Brain microvascular endothelial cell (primary cell): Measurements from ENCODE around the gene CDK2AP2.
"Not testable (repeated sequence)": the region's sequence is repeated elsewhere in the genome, so short reads cannot be mapped to it uniquely, and the experiment has no call there.

Experiments used
- DNase-seq: peaks from one replicate; pipeline ENCODE4 v3.0.0-alpha.2; 2020
- H3K27ac ChIP-seq: fragments of 250-450 bp; sonication (Bioruptor Pico); 2 replicates; pipeline ENCODE4 v1.5.1; 2020; ENCODE audit warnings: mild to moderate bottlenecking, moderate library complexity
- H3K27me3 ChIP-seq: fragments of 250-450 bp; sonication (Bioruptor Pico); replicated peaks from 2 replicates; pipeline ENCODE4 v1.5.1; 2020; ENCODE audit warnings: mild to moderate bottlenecking
- H3K36me3 ChIP-seq: fragments of 250-450 bp; sonication (Bioruptor Pico); replicated peaks from 2 replicates; pipeline ENCODE4 v1.5.1; 2020; ENCODE audit warnings: mild to moderate bottlenecking
- H3K4me3 ChIP-seq: 2 replicates; pipeline ENCODE4 v1.5.1; 2011; ENCODE audit warnings: low read depth, mild to moderate bottlenecking, control low read depth, low read length, moderate library complexity
- CTCF ChIP-seq: IDR thresholded peaks from 2 replicates; pipeline ENCODE4 v1.5.1; 2011; ENCODE audit warnings: low read depth, mild to moderate bottlenecking, moderate library complexity, low read length, control low read depth, inconsistent platforms; ENCODE audit errors: missing control alignments
- in situ Hi-C: cut with HindIII; loops from 2 replicates; pipeline ENCODE4 v1.10.0; 2017; ENCODE audit warnings: low sequenced_read_pairs, low pct_ligation_motif_present

The CDK2AP2 gene

GRCh38 chr11:67483831-67484665 is 23.9 kb downstream of the CDK2AP2 start:
- no peaks in the 10 kb centered on the region for H3K27me3 ChIP-seq
- in situ Hi-C loops, result no loop called here
- no peak overlapping the region for H3K4me3 ChIP-seq
- H3K36me3 ChIP-seq, result peaks cover 2% of the 10 kb centered on the region
- no peak for TF ChIP-seq CTCF
- H3K27ac ChIP-seq, result no peak overlapping the region
- no peak for DNase-seq

- DNase-seq, result peak; percentile 97
- H3K27me3 ChIP-seq, result no peaks in the 10 kb centered on the region
- H3K4me3 ChIP-seq, result peak within 1 kb of the TSS; percentile 53
- TF ChIP-seq CTCF, result peak; percentile 24
- H3K36me3 ChIP-seq, result peaks cover 2% of the 10 kb centered on the region
- in situ Hi-C loops, result no loop called here
- peak within 1 kb of the TSS; percentile 57 for H3K27ac ChIP-seq
Observed at GRCh38 chr11:67482827-67483798, 24.8 kb downstream of the CDK2AP2 start, which contains the start of gene AIP. Gene AIP, plus strand, starts transcription at chr11:67483026. Its CDS starts 133 bp downstream, at chr11:67483159.

GRCh38 chr11:67482275-67482826 is 25.6 kb downstream of the CDK2AP2 start:
- no peaks in the 10 kb centered on the region for H3K27me3 ChIP-seq
- peak overlapping the region; percentile 57 for H3K27ac ChIP-seq
- H3K4me3 ChIP-seq, result peak overlapping the region; percentile 53
- DNase-seq, result no peak
- in situ Hi-C loops, result no loop called here
- TF ChIP-seq CTCF, result no peak
- no peaks in the 10 kb centered on the region for H3K36me3 ChIP-seq

- H3K4me3 ChIP-seq, result not testable (repeated sequence)
Observed at GRCh38 chr11:67477344-67478050, 30.5 kb downstream of the CDK2AP2 start.

GRCh38 chr11:67476692-67477091 is 31.3 kb downstream of the CDK2AP2 start:
- H3K4me3 ChIP-seq, H3K36me3 ChIP-seq, in situ Hi-C loops, H3K27me3 ChIP-seq, DNase-seq, H3K27ac ChIP-seq: not testable (repeated sequence)

More at GRCh38 chr11:67477344-67478050, 30.5 kb downstream of the CDK2AP2 start:
- H3K36me3 ChIP-seq, H3K27ac ChIP-seq, H3K27me3 ChIP-seq, in situ Hi-C loops, DNase-seq: not testable (repeated sequence)

- Histone ChIP-seq H3K36me3 (no peaks in the 10 kb centered on the region), H3K27me3 (no peaks in the 10 kb centered on the region), H3K4me3 (no peak overlapping the region), H3K27ac (no peak overlapping the region)
- no peak for TF ChIP-seq CTCF
- in situ Hi-C loops, result no loop called here
- DNase-seq, result no peak
Observed at GRCh38 chr11:67472882-67473281, 35.1 kb downstream of the CDK2AP2 start.
